Activated CD4-positive, CD25-positive, alpha-beta regulatory T cell treated with anti-CD3 and anti-CD28 coated beads, Interleukin-2, amount 50 U/mL, for 24 hours (primary cell): Measurements from ENCODE around the gene SMIM38.

Experiments used
- ATAC-seq, 2 donors: fragments of 150-1000 bp; cut with Tn5 transposase; one replicate each; pipeline ENCODE4 v1.10.0; 2021; ENCODE audit warnings: mild to moderate bottlenecking in 1 of 2, moderate library complexity in 1 of 2

Gene SMIM38

DNA sequence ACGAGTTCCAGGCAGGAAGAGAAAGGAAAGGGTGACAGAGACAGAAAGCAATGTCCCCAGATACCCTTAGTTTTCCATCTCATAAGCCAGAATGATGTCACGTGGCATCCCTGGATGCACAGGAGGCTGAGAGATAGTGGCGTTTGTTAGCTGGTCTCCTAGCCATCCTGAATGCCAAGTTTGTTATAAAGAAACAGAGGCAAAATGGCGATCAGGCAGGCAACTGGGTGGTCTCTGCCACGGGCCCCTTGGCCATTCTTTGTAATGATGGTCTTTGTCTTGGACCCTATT lies 5.3 kb downstream of the SMIM38 start:
- ATAC-seq, result no peak

DNA sequence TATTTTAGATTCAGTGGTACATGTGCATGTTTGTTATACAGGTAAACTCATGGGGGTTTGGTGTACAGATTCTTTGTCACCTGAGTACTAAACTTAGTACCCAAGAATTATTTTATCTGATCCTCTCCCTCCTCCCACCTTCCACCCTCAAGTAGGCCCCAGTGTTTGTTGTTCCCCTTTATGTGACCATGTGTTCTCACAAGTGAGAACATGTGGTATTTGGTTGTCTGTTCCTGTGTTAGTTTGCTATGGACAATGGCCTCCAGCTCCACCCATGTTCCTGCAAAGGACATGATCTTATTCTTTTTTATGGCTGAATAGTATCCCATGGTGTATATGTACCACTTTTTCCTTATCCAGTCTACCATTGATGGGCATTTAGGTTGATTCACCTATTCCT lies 6.8 kb downstream of the SMIM38 start:
- ATAC-seq, result no peak

DNA sequence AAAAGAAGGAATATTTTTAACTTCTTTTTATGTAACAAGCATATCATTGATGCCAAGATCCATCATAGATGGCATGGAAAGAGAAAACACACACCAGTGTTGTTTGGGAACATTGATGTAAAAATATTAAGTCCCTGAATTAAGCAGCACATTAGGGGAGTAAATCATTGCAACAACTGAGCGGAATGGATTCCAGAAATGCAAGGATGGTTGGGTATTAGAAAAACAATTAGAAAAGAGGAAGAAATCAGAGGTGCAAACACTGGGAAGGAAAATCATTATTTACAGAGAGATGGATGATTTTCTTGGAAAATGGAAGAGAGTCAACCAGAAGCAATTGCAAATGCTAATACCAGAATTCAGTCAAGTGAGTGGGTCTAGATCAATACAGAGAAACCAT lies 8.1 kb downstream of the SMIM38 start:
- no peak for ATAC-seq

DNA sequence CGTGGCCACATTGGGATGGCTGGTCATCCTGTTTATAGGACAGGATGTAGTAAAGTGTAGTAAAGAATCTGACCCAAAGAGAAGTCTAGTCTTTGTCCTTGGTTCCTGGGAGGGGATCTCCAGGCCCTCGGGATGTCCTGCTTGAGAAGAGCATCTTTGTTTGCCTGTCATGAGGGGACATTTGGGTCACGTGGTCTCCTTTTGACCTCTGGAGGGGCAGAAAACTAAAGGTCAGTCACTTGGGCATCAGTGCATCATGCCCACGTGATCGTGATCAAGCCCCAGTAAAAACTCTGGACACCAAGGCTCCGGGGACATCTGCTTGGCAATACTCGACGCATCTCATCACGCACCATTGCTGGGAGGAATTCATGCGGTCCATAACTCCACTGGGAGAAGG lies 9.1 kb downstream of the SMIM38 start:
- no peak for ATAC-seq

DNA sequence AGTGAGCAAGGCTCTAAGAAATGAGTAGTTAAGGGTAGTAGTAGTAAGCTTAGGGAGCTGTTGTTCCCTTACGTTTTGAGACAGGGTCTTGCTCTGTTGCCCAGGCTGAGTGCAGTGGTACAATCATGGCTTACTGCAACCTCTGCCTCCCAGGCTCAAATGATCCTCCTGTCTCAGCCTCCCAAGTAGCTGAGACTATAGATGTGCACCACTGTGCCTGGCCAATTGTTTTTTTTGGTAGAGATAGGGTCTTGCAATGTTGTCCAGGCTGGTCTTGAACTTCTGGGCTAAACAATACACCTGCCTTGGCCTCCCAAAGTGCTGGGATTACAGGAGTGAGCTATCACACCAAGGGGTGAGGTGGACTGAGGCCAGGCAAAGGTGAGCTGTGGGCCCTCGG lies 10.0 kb downstream of the SMIM38 start:
- no peak for ATAC-seq

DNA sequence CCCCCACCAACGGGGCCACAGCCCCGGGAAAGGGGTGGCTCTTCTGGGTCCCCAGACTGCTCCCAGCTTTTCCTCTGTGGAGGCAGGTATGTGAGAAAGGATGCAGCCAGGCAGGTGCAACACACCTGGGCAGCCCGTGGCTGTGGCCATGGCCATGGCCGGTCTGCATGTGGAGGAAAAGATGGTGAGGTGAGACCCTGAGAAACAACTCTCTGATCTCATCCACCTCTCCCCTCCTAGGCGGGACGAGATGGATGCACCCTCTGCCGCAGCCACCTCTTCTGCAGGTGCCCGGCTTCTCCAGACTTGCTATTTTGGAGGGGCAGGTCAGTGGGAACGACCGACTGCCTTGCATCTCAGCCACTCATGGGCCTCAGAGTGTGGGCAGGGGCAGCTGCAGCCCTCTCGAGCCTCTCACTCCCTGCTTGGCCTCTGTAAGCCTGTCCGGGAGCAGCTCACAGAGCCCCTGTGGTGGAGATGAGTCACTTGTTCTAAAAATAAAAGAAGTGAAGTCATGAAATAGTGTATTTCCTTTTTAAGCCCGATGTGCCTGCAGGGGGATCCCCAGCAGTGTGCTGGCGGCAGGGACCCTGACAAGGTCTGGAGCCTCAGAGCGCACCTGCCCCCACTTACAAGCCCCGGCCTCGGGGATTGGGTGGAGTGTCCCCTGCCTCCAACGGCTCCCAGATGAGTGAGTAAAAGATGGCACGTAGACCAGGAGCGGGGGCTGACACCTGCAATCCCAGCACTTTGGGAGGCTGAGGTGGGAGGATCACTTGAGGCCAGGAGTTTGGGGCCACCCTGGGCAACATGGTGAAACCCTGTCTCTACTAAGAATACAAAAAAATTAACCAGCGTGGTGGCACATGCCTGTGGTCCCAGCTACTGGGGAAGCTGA lies 10.7 kb downstream of the SMIM38 start:
- ATAC-seq, result peak; percentile 98

DNA sequence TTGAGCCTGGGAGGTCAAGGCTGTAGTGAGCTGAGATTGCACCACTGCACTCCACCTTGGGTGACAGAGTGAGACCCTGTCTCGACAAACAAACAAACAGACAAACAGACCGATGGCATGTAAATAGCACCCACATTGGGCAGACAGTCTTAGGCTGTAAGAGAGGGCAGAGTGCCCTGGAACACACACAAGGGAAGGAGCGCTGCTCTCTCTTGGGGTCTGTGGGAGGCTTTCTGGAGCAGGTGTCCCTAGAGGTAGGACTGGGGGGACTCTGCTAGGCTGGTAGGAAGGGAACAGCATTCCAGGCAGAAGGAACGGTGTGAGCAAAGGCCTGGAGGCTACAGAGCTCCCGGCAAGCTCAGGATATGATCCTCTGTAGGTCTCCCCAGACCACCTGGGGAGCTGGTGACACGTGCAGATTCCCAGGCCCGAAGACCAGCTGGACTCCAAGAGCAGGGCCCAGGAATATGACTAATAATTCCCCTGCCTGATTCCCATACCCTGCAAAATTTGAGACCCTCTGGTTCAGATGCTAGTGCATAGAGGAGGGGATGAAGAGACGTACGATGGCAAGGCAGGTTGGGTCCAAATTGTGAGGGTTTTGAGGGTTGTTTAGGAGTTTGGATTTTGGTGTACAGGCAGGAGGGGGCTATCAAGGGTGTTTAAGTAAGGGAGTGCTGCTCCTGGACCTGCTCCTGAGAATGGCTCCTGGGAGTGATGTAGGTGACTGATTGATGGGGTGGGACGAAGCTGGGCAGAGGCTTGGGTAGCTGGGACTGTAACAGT lies 11.6 kb downstream of the SMIM38 start:
- ATAC-seq, result no peak

DNA sequence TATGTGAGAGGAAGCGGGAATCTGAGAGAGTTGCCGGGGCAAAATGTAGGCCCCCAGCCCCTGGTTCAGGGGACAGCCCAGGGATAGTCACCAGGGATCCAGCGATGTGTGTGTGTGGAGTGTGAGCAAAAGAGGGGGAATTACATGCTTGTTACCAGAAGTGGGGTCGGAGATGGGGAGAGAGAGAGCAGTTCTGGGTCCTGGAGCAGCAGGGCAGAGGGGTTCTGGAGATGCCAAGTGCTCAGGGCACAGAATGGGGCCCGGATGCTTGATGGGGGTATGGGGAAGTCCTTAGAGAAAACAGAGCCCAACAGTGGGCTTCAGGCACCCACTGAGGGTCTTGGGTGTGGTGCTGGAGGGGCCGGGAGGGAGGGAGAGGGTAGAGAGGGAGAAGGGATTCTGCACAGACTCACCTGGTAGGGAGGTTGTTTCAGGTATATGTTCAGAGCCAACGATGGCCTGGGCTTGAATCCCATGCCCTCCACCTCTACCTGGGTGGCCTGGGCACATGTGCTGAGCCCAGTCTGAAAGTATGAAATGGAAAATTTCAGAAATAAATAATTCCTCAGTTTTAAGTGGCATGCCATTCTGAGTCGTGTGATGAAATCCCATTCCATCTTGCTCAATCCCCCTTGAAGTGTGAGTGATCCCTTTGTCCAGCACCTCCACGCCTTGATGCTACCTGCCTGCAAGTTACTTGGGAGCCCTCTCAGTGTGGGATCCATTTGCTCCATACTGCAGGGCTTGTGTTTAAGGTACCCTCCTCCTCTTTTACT lies 12.4 kb downstream of the SMIM38 start:
- ATAC-seq, result no peak

DNA sequence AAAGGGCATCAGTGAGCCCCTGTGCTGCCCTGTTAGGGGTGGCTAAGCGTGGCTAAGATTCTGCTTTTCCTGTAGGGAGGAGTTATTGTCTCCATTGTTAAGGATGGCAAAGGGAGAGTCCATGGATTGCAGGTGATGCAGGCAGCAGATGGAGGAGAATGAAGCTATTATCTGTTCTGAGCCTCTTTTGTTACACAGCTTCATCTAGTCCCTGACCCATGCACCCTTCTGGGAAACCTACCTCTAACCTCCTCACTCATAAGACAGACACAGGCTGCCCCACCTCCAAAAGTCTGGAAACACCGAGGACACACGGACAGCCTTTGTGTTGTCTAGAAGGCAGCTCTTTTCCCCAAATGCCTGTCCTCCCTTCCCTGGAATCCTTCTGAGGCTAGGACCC lies 13.7 kb downstream of the SMIM38 start:
- ATAC-seq, result no peak

DNA sequence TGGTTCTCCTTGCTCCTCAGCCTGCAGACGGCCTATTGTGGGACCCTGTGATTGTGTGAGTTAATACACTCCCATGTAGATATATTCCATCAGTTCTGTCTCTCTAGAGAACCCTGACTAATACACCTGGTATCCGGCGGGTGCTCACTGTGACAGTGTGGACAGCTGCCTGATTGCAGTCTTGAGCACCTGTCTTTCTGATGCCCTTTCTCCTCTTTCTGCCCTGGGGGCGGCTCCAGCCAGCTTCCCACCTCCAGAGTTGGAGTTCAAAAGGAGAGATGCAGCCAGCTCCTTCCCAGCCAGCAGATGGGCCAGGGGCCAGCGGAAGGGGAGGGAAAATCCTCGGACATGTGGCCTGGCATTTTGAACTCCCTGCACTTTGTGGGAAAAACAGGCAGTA lies 15.0 kb downstream of the SMIM38 start:
- ATAC-seq, result no peak

DNA sequence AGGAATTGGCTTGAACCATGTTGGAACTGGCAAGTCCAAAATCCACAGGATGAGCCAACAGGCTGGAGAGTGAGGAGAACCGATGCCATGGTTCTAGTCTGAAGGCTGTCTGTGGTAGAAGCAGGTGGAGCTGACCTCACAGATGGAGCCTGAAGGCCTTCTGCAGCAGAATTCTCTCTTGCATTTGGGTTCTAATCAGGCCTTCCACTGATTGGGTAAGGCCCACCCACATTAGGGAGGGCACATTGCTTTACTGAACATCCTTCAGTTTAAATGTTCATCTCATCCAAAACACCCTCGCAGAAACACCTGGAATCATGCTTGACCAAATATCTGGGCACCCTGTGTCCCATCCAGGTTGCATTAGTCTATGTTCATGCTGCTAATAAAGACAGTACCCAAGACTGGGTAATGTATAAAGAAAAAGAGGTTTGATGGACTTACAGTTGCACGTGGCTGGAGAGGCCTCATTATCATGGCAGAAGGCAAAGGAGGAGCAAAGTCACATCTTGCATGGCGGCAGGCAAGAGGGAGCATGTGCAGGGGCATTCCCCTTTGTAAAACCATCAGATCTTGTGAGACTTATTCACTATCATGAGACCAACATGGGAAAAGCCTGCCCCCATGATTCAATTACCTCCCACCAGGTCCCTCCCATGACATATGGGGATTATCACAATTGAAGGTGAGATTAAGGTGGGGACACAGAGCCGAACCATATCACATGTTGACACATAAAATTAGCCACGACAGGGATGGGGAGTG lies 15.9 kb downstream of the SMIM38 start:
- ATAC-seq, result no peak

DNA sequence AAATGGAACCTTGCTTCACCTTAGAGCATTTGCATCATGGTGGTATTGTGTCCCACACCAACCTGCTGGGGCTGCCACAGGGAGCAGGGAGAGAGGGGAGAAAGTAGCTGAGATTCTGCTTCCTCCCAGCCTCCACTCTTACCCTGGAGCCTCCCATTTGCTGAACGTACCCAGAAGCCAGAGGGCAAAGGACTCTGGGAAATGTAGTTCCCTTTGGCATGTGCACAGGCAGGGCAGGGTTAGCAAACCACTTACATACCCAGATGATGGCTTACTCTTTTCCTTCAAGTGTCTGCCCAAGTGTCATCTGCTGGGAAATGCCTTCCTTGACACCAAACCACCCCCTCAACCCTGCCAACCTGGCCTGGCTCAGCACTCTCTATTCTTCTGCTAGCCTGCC lies 16.9 kb downstream of the SMIM38 start:
- ATAC-seq, result no peak

DNA sequence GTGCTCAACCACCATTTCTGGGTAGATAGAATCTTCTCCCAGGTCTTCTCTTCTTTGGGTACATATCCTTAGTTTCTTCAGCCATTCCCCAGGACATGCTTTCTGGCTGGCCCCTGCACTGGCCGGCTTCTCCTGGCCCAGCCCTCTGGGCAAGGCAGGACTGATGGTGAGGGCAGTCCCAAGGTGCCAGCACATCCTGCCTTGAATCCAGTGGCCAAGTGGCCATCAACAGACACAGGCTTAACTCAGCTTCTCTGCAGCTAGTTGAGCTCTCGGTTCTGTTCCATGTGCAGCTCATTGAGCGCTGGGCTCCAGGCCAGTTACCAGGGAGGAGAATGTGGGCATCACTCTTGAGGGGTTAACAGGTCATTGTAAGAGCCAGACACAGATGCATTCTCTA lies 17.6 kb downstream of the SMIM38 start:
- no peak for ATAC-seq

DNA sequence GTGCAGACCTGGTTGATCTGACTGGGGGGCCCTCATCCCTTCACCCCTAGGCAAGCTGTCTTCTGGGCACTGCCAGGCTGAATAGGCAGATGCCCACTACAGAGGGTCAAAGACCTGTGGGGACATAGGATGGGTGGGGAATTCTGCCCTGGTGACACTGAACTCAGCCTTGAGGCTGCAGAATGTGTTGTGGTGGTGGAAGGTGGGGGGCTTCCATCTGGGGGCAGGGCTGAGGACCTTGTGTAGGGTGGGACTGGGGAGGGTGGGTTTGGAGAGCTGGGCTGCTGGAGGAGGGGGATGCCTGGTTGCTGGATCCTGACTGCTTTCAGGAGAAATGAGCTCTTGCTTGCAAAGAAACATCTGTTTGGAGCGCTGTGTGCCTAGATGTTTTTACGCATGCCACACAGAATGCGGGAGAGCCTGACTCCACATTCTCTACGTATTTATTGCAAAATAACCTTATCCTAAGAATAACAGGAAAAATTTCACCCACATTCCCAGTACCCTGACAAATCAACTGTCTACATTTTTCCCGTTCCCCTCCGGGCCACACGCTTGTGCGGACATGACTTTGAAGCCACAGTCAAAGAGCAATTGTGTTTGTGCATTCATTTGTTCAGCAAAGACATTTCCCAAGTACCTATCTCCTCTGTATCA lies 18.3 kb downstream of the SMIM38 start:
- ATAC-seq, result no peak

DNA sequence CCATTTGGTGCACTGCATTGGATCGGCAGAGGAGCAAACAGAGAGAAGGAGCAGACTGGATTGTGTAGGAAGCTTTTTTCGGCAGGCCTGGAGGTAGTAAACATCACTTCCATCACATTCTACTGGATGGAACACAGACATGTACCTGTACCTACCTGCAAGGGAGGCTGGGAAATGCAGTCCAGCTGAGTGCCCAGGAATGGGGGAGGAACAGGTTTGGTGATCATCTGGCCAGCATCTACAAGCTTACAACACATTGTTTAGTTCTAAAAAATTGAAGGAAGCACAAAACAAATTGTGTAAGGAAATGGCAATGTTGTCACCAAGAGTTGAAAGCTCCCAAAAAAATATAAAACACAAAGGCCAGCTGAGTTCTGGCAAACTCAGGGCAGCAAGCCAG lies 19.1 kb downstream of the SMIM38 start:
- ATAC-seq, result no peak

DNA sequence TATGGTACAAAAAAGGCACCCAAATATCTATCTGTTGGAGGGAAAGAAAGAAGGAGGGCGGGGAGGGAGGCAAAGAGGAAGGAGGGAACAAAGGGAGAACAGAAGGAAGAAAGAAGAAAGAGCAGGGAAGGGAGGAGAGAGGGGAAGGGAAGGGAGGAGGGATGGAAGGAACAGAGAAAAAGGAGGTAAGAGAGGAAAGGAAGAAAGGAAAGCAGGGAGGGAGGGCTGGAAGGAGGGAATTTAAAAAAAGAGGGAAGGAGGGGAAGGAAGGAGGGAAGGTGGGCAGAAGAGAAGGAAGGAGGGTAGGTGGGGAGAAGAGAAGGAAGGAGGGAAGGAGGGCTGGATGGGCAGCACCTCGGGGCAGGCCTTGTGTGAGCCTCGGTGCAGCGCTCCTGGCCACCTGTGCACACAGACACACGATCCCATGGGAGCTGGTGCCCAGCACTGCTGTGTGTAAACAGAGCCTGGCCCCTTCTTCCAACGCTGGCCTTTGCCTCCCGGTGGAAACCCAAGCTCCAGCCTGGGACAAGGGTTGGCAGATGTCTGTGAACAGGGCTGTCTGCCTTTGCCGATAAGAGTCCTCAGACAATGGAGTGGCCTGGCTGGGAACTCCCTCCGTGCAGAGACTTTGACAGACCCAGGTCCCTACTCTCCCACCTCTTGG lies 23.2 kb downstream of the SMIM38 start:
- no peak for ATAC-seq

DNA sequence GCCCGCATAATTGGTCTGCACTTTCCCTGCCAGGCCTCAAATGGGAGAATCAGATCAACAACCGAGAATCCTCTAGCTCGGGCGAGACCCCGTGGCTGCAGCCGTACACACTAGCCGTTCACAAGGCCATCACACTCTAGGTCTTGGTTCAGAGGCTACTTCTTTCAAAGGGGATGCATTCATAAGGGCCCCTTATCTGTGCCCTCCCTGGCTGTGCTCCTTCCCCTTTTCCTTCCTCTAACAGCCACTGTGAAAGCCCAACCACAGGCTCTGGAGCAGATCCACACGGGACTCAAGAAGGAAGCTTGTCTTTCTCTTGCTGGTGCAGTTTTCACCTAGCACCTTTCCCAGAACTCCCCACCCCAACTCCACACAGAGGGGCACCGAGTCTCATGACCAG lies 24.5 kb downstream of the SMIM38 start:
- ATAC-seq, result no peak

DNA sequence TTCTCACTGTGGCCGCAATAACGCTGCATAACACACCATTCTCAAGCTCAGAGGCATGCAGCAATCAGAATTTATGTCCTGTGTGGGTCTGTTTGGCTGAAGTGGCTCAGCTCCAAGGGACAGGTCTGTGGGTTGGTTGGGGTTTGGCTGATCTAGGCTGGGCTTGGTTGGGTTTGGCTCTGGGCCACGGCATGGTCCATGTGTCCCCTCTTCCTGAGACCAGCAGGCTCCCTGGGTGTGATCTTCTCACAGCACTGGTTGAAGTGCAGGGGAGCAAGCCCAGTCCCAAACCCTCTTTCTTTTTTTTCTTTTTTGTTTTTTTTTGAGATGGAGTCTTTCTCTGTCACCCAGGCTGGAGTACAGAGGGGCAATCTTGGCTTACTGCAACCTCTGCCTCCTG lies 25.0 kb downstream of the SMIM38 start:
- no peak for ATAC-seq

DNA sequence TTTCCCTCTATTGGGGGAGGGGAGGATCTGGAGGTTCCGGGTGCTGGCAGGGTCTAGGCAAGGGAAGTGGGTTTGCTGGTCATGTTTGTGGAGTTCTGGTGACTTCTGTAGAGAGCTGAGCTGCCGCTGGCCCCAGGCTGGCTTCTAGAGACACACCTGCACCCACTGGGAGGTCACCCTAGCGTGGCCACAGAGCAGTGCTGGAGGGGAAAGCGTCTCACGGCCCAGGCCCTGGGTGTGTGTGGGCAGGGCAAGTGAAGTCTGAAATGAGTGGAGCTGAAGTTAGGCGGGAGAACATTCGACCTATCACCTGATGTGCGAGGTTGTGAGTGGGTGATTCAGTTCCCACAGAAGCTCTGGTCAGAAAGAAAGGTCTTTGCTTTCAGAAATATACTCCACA lies 27.9 kb downstream of the SMIM38 start:
- no peak for ATAC-seq

DNA sequence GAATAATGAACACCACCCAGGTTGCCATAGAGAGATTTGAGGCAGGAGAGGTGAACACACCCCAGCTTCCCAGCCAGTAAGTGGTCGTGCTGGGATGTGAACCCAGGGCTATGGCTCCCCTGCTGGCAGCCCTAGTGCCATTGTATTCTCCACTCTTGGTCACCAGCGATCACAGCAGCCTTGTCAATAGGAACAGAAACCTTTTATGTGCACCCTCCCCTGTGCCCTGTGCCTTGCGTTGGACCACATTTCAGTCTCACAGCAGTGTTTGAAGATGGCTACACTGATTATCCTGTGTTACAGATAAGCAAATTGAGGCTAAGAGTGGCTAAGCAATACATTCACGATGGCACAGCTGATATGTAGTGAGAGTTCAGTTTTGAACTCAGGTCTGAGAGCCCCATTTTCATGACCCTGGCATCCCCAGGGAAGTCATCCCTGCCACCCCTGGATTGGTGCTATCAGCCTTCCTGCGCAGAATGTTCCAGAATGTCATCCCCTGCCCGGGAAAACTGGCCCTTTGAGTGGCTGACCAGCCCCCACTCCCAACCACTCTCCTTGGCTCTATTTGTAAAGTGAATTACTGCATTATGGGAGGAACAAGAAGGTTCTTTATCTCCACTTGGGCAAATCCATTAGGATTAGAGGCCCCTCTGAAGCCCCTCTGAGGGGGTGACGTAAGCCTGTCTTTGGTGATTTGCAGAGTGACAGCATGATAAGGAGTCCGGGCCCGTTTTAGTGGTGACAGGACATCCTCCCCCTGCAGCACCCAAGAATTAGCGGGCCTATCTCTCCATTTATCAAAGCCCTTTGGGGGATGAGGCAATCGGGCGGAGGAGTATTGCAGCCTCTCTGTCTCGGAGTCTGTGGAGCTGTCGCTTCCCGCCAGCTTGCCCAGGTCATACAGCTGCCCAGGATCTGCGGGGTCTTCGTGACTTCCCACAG lies 30.9 kb downstream of the SMIM38 start:
- ATAC-seq, result no peak
